WI38 (cell line): ENCODE results near the gene VPREB1.
"Not testable (repeated sequence)": the region's sequence is repeated elsewhere in the genome, so short reads cannot be mapped to it uniquely, and the experiment has no call there.

Experiments used
- H3K4me3 ChIP-seq: 2 replicates; pipeline ENCODE4 v1.5.1; 2011; ENCODE audit warnings: low read depth, mild to moderate bottlenecking, control low read depth, low read length

The VPREB1 gene

GRCh38 chr22:22260169-22260568 is 15.6 kb downstream of the VPREB1 start:
- H3K4me3 ChIP-seq = not testable (repeated sequence)

- not testable (repeated sequence) for H3K4me3 ChIP-seq
Measured at GRCh38 chr22:22260586-22260985, 16.0 kb downstream of the VPREB1 start.

GRCh38 chr22:22262332-22263074 is 17.9 kb downstream of the VPREB1 start:
- not testable (repeated sequence) for H3K4me3 ChIP-seq

- H3K4me3 ChIP-seq = not testable (repeated sequence)
Measured at GRCh38 chr22:22263823-22264222, 19.2 kb downstream of the VPREB1 start.

GRCh38 chr22:22270036-22270676 is 25.6 kb downstream of the VPREB1 start:
- H3K4me3 ChIP-seq = not testable (repeated sequence)

- H3K4me3 ChIP-seq = not testable (repeated sequence)
Measured at GRCh38 chr22:22277423-22277822, 32.8 kb downstream of the VPREB1 start.

GRCh38 chr22:22284962-22285756 is 40.6 kb downstream of the VPREB1 start:
- not testable (repeated sequence) for H3K4me3 ChIP-seq

- not testable (repeated sequence) for H3K4me3 ChIP-seq
Measured at GRCh38 chr22:22286390-22287105, 42.0 kb downstream of the VPREB1 start.

- not testable (repeated sequence) for H3K4me3 ChIP-seq
Measured at GRCh38 chr22:22287106-22287626, 42.6 kb downstream of the VPREB1 start.

GRCh38 chr22:22289666-22290065 is 45.1 kb downstream of the VPREB1 start:
- not testable (repeated sequence) for H3K4me3 ChIP-seq

- not testable (repeated sequence) for H3K4me3 ChIP-seq
Measured at GRCh38 chr22:22291129-22291806, 46.7 kb downstream of the VPREB1 start.

GRCh38 chr22:22292656-22293055 is 48.1 kb downstream of the VPREB1 start:
- not testable (repeated sequence) for H3K4me3 ChIP-seq

- H3K4me3 ChIP-seq = not testable (repeated sequence)
Measured at GRCh38 chr22:22293436-22293835, 48.9 kb downstream of the VPREB1 start.

- H3K4me3 ChIP-seq = not testable (repeated sequence)
Measured at GRCh38 chr22:22294641-22295040, 50.1 kb downstream of the VPREB1 start.
